ENCODE measurements around the gene ZNF512. TPM values are rescaled to one million over a fixed set of nuclear protein-coding genes. Genes with fewer than 3 reads are reported as not detected.
"Not testable (repeated sequence)": the region's sequence is repeated elsewhere in the genome, so short reads cannot be mapped to it uniquely, and the experiment has no call there.

The ZNF512 gene
- total RNA-seq, 3 donors from 2014 or later, result 28.8 to 42.7 (median 39.7) TPM

DNA sequence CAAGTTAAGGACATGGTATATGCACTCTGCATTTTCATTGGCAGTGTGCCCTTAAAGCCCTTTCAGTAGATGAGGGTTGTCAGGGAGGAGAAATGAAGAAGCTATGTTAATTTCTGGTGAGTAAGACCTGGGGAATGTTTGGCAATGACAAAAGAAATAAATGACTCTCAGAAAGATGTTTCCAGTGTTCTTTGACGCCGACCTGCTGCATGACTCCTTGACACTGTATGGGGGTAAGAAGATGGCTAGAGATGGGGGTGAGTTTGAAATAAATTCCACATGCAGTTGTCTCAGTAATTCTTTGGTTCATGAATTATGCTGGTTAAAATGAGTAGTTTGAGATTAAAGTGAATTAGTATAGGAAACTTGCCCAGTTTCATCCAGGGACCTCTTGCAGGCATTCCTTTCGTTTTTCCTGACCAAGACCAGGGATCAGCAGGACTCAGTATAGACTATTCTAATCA lies 40.1 kb downstream of the ZNF512 start:
- no peaks in the 10 kb centered on the region for H3K36me3 ChIP-seq

DNA sequence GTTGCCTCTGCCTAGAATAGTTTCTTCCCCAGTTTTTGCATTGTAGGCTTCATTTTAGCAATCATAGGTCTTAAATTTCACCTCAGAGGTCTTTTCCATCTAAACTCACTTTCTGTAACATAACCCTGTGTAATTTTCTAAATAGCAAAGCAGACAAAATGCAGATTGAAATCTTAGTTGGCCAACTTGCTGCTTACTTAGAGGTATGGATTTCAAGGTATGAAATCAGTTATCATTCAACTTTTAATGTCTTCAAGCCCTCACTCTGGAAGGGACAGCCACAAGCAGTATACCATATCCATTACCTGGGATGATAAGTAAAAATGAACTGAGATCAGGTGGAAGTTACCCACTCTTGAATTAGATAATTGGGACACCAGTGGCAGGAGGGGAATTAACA lies 42.1 kb downstream of the ZNF512 start:
- Histone ChIP-seq H3K27me3 (no peaks in the 10 kb centered on the region), H3K27ac (no peak overlapping the region), H3K36me3 (no peaks in the 10 kb centered on the region), H3K4me1 (peaks cover 4 to 6% of the 10 kb centered on the region in 2 donors), H3K9me3 (no peaks in the 10 kb centered on the region), H3K4me3 (no peak overlapping the region)
- no peak for DNase-seq (ENCODE audit: low spot score in 2 of 2)
- intact Hi-C loops (cut with DNase I; ENCODE audit: low total_unique reads), result no loop called here
- TF ChIP-seq POLR2A (IDR thresholded peaks at IDR 0.05) (no peak), POLR2AphosphoS5 (IDR thresholded peaks at IDR 0.05) (no peak), CTCF (IDR thresholded peaks at IDR 0.05) (no peak)

More for the DNA sequence above, 40.1 kb downstream of the ZNF512 start:
- no peak overlapping the region for H3K27ac ChIP-seq
- H3K9me3 ChIP-seq, result no peaks in the 10 kb centered on the region
- H3K4me1 ChIP-seq, result peaks cover 0 to 2% of the 10 kb centered on the region in 2 donors
- DNase-seq (ENCODE audit: low spot score in 2 of 2), result no peak
- intact Hi-C loops (cut with DNase I; ENCODE audit: low total_unique reads), result no loop called here
- no peak overlapping the region for H3K4me3 ChIP-seq
- no peaks in the 10 kb centered on the region for H3K27me3 ChIP-seq
- no peak for TF ChIP-seq POLR2A (IDR thresholded peaks at IDR 0.05)
- TF ChIP-seq CTCF (IDR thresholded peaks at IDR 0.05), result no peak
- no peak for TF ChIP-seq POLR2AphosphoS5 (IDR thresholded peaks at IDR 0.05)

DNA sequence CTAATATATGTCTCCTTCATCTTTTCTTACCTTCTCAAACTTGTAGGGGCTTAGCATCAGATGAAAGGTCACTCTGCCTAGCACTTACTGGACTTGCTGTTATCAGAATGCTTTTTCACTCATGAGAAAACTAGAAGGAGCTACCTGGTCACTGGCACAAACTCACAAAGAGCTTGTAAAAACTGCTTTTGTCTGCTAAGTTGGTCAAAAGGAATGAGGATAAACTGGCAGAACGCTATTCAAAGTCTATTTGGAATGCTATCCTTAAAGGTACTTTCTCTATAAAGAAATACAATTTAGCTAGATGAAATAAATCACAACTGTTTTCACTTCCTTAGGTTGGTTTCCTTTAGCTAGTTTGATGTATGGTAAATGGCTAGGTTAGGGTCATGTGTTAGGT lies 43.5 kb downstream of the ZNF512 start:
- H3K4me3 ChIP-seq; H3K27me3 ChIP-seq; DNase-seq (ENCODE audit: low spot score in 2 of 2); H3K9me3 ChIP-seq; intact Hi-C loops (cut with DNase I; ENCODE audit: low total_unique reads); H3K36me3 ChIP-seq; H3K4me1 ChIP-seq: not testable (repeated sequence)
- peak overlapping the region in 1 of 2 donors; percentile 2 for H3K27ac ChIP-seq

DNA sequence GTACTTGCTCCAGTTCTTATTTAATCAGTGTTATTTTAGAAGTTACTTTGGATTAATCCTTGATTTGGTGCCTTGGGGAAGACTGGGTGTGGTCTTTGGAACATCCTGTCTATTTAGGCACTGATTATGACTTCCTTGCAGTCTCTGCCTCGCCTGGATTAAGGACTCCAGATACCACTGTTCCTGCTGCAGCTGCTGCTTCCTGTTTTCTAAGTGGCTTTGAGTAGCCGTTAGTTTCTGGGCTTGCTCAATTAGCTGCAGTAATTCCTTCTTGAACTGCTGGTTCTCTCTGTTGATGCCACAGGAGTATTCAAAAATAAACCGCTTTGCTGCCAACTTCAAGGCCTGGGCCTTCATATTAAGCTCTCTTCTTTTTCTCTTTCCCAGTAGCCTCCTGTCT lies 44.1 kb downstream of the ZNF512 start:
- H3K4me1 ChIP-seq; H3K9me3 ChIP-seq; H3K27me3 ChIP-seq; intact Hi-C loops (cut with DNase I; ENCODE audit: low total_unique reads); DNase-seq (ENCODE audit: low spot score in 2 of 2); H3K4me3 ChIP-seq; H3K36me3 ChIP-seq: not testable (repeated sequence)
- H3K27ac ChIP-seq, result peak overlapping the region in 1 of 2 donors; percentile 2

GRCh38 chr2:27627963-27628766 lies 45.3 kb downstream of the ZNF512 start:
- Histone ChIP-seq H3K9me3 (no peaks in the 10 kb centered on the region), H3K27ac (peak overlapping the region; percentile 81 to 85), H3K4me1 (peaks cover 4 to 8% of the 10 kb centered on the region in 2 donors), H3K36me3 (peaks cover 4% of the 10 kb centered on the region), H3K4me3 (peak overlapping the region; percentile 76 to 88 (median 86)), H3K27me3 (no peaks in the 10 kb centered on the region)
- TF ChIP-seq POLR2AphosphoS5 (IDR thresholded peaks at IDR 0.05) (no peak), CTCF (IDR thresholded peaks at IDR 0.05) (no peak), POLR2A (IDR thresholded peaks at IDR 0.05) (no peak)
- no peak for DNase-seq (ENCODE audit: low spot score in 2 of 2)
- intact Hi-C loops (cut with DNase I; ENCODE audit: low total_unique reads), result no loop called here
